Non-pigmented ciliary epithelial cell (primary cell): Measurements from ENCODE around the gene RARB.

ENCODE experiments used
- DNase-seq: peaks from one replicate; pipeline ENCODE4 v3.0.0-alpha.2; 2010; ENCODE audit warnings: low read depth

RARB gene

GRCh38 chr3:25508433-25508832 lies 80.4 kb downstream of the RARB start:
- no peak for DNase-seq

GRCh38 chr3:25508901-25509300 lies 80.8 kb downstream of the RARB start:
- peak; percentile 67 for DNase-seq

GRCh38 chr3:25510797-25511196 lies 82.7 kb downstream of the RARB start:
- no peak for DNase-seq

- DNase-seq: no peak
Observed at GRCh38 chr3:25511972-25512721, 84.1 kb downstream of the RARB start.

GRCh38 chr3:25513642-25514266 lies 85.7 kb downstream of the RARB start:
- no peak for DNase-seq

- DNase-seq: no peak
Observed at GRCh38 chr3:25515171-25515570, 87.1 kb downstream of the RARB start.

GRCh38 chr3:25520926-25521559 lies 93.0 kb downstream of the RARB start:
- no peak for DNase-seq

GRCh38 chr3:25527336-25527735 lies 99.3 kb downstream of the RARB start:
- no peak for DNase-seq

- DNase-seq: no peak
Observed at GRCh38 chr3:25527801-25528200, 99.7 kb downstream of the RARB start.

GRCh38 chr3:25531971-25532370 lies 103.9 kb downstream of the RARB start:
- DNase-seq: no peak

- no peak for DNase-seq
Observed at GRCh38 chr3:25532431-25533162, 104.5 kb downstream of the RARB start.

GRCh38 chr3:25533399-25533798 lies 105.3 kb downstream of the RARB start:
- DNase-seq: no peak

- DNase-seq: no peak
Observed at GRCh38 chr3:25534007-25534406, 105.9 kb downstream of the RARB start.

- DNase-seq: no peak
Observed at GRCh38 chr3:25536521-25537391, 108.7 kb downstream of the RARB start.

- DNase-seq: no peak
Observed at GRCh38 chr3:25537516-25537915, 109.5 kb downstream of the RARB start.

GRCh38 chr3:25540273-25540672 lies 112.2 kb downstream of the RARB start:
- DNase-seq: no peak

GRCh38 chr3:25542492-25543039 lies 114.5 kb downstream of the RARB start:
- no peak for DNase-seq

GRCh38 chr3:25547103-25547502 lies 119.0 kb downstream of the RARB start:
- no peak for DNase-seq

- DNase-seq: no peak
Observed at GRCh38 chr3:25547943-25548674, 120.0 kb downstream of the RARB start.

- no peak for DNase-seq
Observed at GRCh38 chr3:25548836-25549235, 120.8 kb downstream of the RARB start.

- DNase-seq: no peak
Observed at GRCh38 chr3:25552251-25552650, 124.2 kb downstream of the RARB start.
